A549 (cell line): ENCODE data around the gene STARD13. TPM values are rescaled to one million over a fixed set of nuclear protein-coding genes. Genes with fewer than 3 reads are reported as not detected.

Source experiments
- ATAC-seq, 2 experiments: fragments of 200-7000 bp in 1 of 2; fragments of >200 bp in 1 of 2; cut with Nextera tagmentation in 1 of 2; cut with Tn5 transposase in 1 of 2; 3 replicates each; pipeline versions ENCODE4 v1.8.0 to v1.9.1; 2018 to 2020; ENCODE audit warnings: mild to moderate bottlenecking in 1 of 2, moderate library complexity in 1 of 2
- CTCF ChIA-PET: fragments of 300-600 bp; sonication (Branson Sonifier 250); formaldehyde crosslinking; extraction: SDS; loops from one replicate; lab custom pipeline; 2021; ENCODE audit warnings: antibody characterized with exemption, inconsistent platforms; lab: Yijun Ruan, JAX
- POLR2A ChIA-PET: fragments of 350-600 bp; formaldehyde crosslinking; extraction: SDS; loops from one replicate; lab custom pipeline; 2021; ENCODE audit warnings: antibody characterized with exemption, inconsistent platforms; lab: Yijun Ruan, JAX
- DNase-seq, 2 experiments: peaks; one replicate each; pipeline versions ENCODE4 v3.0.0 to v3.0.0-alpha.2; 2011 to 2016; ENCODE audit warnings: low read depth in 1 of 2, low spot score in 1 of 2
- FAIRE-seq: peaks from 2 replicates; lab custom pipeline; 2011; peaks lifted over from hg19 to GRCh38; lab: Jason Lieb, UNC
- H3K27ac ChIP-seq, 2 experiments: fragments of >200 bp; sonication (Bioruptor Twin); formaldehyde crosslinking; 3 replicates each; pipeline ENCODE4 v1.5.1; 2016 to 2017
- H3K4me1 ChIP-seq: fragments of >200 bp; sonication (Bioruptor Twin); formaldehyde crosslinking; 3 replicates; pipeline ENCODE4 v1.6.1; 2016
- H3K4me2 ChIP-seq: fragments of >200 bp; sonication (Bioruptor Twin); formaldehyde crosslinking; 3 replicates; pipeline ENCODE4 v1.6.1; 2016
- H3K4me3 ChIP-seq: fragments of >200 bp; sonication (Bioruptor Twin); formaldehyde crosslinking; 3 replicates; pipeline ENCODE4 v1.5.1; 2016
- H3K9me3 ChIP-seq: fragments of >200 bp; sonication (Bioruptor Twin); formaldehyde crosslinking; 3 replicates; pipeline ENCODE4 v1.6.1; 2016
- CBX8 ChIP-seq: fragments of 200-600 bp; sonication (generic); IDR thresholded peaks from 2 replicates; pipeline ENCODE4 v1.6.1; 2016
- CHD2 ChIP-seq: fragments of 150-350 bp; IDR thresholded peaks from 2 replicates; pipeline ENCODE4 v1.6.1; 2014; ENCODE audit warnings: low read length; ENCODE audit not compliant: partially characterized antibody
- EHF ChIP-seq: fragments of 250-450 bp; sonication (Bioruptor Pico); IDR thresholded peaks from 2 replicates; pipeline ENCODE4 v1.5.0; 2020; ENCODE audit warnings: mild to moderate bottlenecking
- ESRRA ChIP-seq: fragments of 150-350 bp; IDR thresholded peaks from 2 replicates; pipeline ENCODE4 v1.6.1; 2014; ENCODE audit warnings: mild to moderate bottlenecking, low read length, borderline replicate concordance
- FOXS1 ChIP-seq: fragments of 250-450 bp; sonication (Bioruptor Pico); IDR thresholded peaks from 2 replicates; pipeline ENCODE4 v1.5.0; 2020; ENCODE audit warnings: mild to moderate bottlenecking, moderate library complexity
- HEYL ChIP-seq: fragments of 250-450 bp; sonication (Bioruptor Pico); IDR thresholded peaks from 2 replicates; pipeline ENCODE4 v1.8.0; 2021; ENCODE audit warnings: mild to moderate bottlenecking, moderate library complexity
- HOXA7 ChIP-seq: fragments of 250-450 bp; sonication (Bioruptor Pico); IDR thresholded peaks from 2 replicates; pipeline ENCODE4 v1.5.0; 2020; ENCODE audit warnings: mild to moderate bottlenecking, moderate library complexity
- HOXB5 ChIP-seq: fragments of 250-450 bp; sonication (Bioruptor Pico); IDR thresholded peaks from 2 replicates; pipeline ENCODE4 v1.5.0; 2020; ENCODE audit warnings: mild to moderate bottlenecking, moderate library complexity
- JUN ChIP-seq, 2 experiments: fragments of >200 bp; sonication (Bioruptor Twin); formaldehyde crosslinking; IDR thresholded peaks; 2 replicates in 1 of 2; 3 replicates in 1 of 2; pipeline ENCODE4 v1.6.1; 2016 to 2017
- JUNB ChIP-seq: fragments of >200 bp; sonication (Bioruptor Twin); formaldehyde crosslinking; IDR thresholded peaks from 2 replicates; pipeline ENCODE4 v1.6.1; 2016
- MAFK ChIP-seq: fragments of 450-650 bp; IDR thresholded peaks from 2 replicates; pipeline ENCODE4 v1.6.1; 2014; ENCODE audit not compliant: partially characterized antibody
- MYC ChIP-seq: IDR thresholded peaks from 2 replicates; pipeline ENCODE4 v1.6.1; 2012; ENCODE audit warnings: mild to moderate bottlenecking, inconsistent platforms, low read length, improper control_type of control experiment, borderline replicate concordance
- NFE2L2 ChIP-seq: fragments of 150-350 bp; conservative IDR thresholded peaks from 2 replicates; pipeline ENCODE4 v1.6.1; 2014; ENCODE audit warnings: low read length
- NR3C1 ChIP-seq: fragments of >200 bp; sonication (Bioruptor Twin); formaldehyde crosslinking; IDR thresholded peaks from 3 replicates; pipeline ENCODE4 v1.6.1; 2017
- POLR2AphosphoS2 ChIP-seq: conservative IDR thresholded peaks from 2 replicates; pipeline ENCODE4 v1.6.1; 2012; ENCODE audit warnings: low read length, improper control_type of control experiment, inconsistent platforms
- RAD21 ChIP-seq, 2 experiments: fragments of >200 bp in 1 of 2; sonication (Bioruptor Twin) in 1 of 2; formaldehyde crosslinking in 1 of 2; IDR thresholded peaks in 1 of 2; conservative IDR thresholded peaks in 1 of 2; 2 replicates in 1 of 2; 3 replicates in 1 of 2; pipeline ENCODE4 v1.6.1; 2012 to 2018; ENCODE audit warnings: inconsistent platforms in 1 of 2
- SREBF2 ChIP-seq: fragments of 450-650 bp; IDR thresholded peaks from 2 replicates; pipeline ENCODE4 v1.6.1; 2014; ENCODE audit warnings: mild to moderate bottlenecking, moderate library complexity
- TP53 ChIP-seq: fragments of 250-450 bp; sonication (Bioruptor Pico); IDR thresholded peaks from 2 replicates; pipeline ENCODE4 v1.5.0; 2021; ENCODE audit warnings: mild to moderate bottlenecking, moderate library complexity
- ZC3H11A ChIP-seq: fragments of 450-650 bp; IDR thresholded peaks from 2 replicates; pipeline ENCODE4 v1.6.1; 2014; ENCODE audit warnings: antibody characterized with exemption, mild to moderate bottlenecking
- ZSCAN20 ChIP-seq: fragments of 250-450 bp; sonication (Bioruptor Pico); IDR thresholded peaks from 2 replicates; pipeline ENCODE4 v1.8.0; 2022; ENCODE audit warnings: mild to moderate bottlenecking, moderate library complexity
- WGBS: methylation state at CpG from one replicate; pipeline ENCODE4 v1.1.6; 2017; ENCODE audit errors: missing lambda C conversion rate; 5-methylcytosine and 5-hydroxymethylcytosine counted together
- polyA plus RNA-seq, 4 experiments: library from polyadenylated mRNA; depleted of rRNA in 3 of 4; stranded (reverse); fragments of >200 nt; fragmentation: RNase III in 1 of 4; extraction: RNeasy Plus Mini Kit Qiagen cat#74134 plus additional on column Dnase treatment in 1 of 4; gene quantifications; 2 replicates in 3 of 4; 3 replicates in 1 of 4; pipeline ENCODE4 v1.2.3, GENCODE V29; 2011 to 2017
- TF ChIP-seq, protein P1 (sequence below): fragments of 150-350 bp; IDR thresholded peaks from 2 replicates; pipeline ENCODE4 v1.6.1; 2014; ENCODE audit warnings: low read depth, mild to moderate bottlenecking, low read length
- TF ChIP-seq, protein P2 (sequence below): IDR thresholded peaks from 2 replicates; pipeline ENCODE4 v1.6.1; 2012
- TF ChIP-seq, protein P3 (sequence below): IDR thresholded peaks from 2 replicates; pipeline ENCODE4 v1.6.1; 2012
- TF ChIP-seq, protein P4 (sequence below): fragments of >200 bp; sonication (Bioruptor Twin); formaldehyde crosslinking; IDR thresholded peaks from 2 replicates; pipeline ENCODE4 v1.6.1; 2016
- TF ChIP-seq, protein P5 (sequence below): IDR thresholded peaks from 2 replicates; pipeline ENCODE4 v1.6.1; 2012; ENCODE audit warnings: low read depth, borderline replicate concordance
- TF ChIP-seq, protein P6 (sequence below): fragments of >200 bp; sonication (Bioruptor Twin); formaldehyde crosslinking; IDR thresholded peaks from 3 replicates; pipeline ENCODE4 v1.5.1; 2016

The STARD13 gene
- polyA plus RNA-seq, 2 of the 4 experiments (the other 2 are of a cell fraction), result 2.4 to 2.8 TPM

DNA sequence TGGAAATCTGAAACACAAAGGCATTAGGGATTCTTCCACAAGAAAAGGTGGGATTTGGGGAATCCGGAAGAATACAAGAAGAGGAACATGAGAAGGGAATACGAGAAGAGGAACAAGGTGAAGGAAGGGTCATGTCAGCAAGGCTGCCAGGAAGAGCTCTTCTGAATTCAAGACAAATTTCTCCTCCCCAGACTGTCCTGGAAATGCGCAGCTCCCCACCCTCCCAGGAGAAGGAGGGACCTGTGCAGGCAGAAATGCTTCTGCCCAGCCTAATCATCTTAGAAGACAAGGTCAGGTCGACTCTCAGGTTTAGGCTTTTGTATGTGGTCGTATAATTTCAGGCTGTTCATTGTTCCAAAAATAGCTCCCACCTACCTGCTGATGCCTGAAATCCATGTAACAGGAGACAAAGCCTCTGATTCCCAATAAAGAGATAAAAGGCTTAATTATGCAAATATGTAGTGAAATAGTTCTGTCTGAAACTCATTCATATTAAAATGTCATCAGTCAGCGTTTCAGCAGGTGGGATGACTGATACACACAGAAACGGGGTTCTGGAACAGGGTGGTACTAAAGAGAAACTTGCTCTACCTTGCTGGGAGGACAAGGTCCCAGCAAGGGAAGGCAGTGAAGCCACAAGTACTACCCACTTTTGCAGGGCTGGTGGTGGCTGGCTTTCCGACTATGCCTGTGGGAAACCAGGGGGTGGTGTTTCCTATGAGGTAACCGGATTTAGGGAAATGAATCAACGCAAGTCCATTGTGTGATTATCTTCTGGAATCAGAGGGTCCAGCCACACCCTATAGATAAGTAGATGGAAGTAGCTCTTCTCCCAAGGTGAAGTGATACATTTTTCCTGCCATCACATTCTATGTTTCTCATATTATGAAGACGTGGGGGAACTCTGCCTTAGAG, 193.2 kb downstream of the STARD13 start:
- H3K4me3 ChIP-seq, result no peak overlapping the region
- TF ChIP-seq TP53, result no peak
- TF ChIP-seq FOXS1 (CRISPR knock-in tag), result no peak
- TF ChIP-seq HOXA7, result no peak
- TF ChIP-seq SREBF2, result no peak
- TF ChIP-seq ZSCAN20 (CRISPR knock-in tag), result no peak
- TF ChIP-seq ZC3H11A, result no peak
- no peak for TF ChIP-seq POLR2AphosphoS2
- TF ChIP-seq, protein P1, sequence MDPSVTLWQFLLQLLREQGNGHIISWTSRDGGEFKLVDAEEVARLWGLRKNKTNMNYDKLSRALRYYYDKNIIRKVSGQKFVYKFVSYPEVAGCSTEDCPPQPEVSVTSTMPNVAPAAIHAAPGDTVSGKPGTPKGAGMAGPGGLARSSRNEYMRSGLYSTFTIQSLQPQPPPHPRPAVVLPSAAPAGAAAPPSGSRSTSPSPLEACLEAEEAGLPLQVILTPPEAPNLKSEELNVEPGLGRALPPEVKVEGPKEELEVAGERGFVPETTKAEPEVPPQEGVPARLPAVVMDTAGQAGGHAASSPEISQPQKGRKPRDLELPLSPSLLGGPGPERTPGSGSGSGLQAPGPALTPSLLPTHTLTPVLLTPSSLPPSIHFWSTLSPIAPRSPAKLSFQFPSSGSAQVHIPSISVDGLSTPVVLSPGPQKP, result no peak
- no peak for TF ChIP-seq EHF (CRISPR knock-in tag)
- no peak for TF ChIP-seq JUN (IDR thresholded peaks at IDR 0.05)
- TF ChIP-seq, protein P2, sequence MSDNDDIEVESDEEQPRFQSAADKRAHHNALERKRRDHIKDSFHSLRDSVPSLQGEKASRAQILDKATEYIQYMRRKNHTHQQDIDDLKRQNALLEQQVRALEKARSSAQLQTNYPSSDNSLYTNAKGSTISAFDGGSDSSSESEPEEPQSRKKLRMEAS, result no peak
- WGBS, result 53% methylated on average over 11 of the region's 11 CpGs
- DNase-seq (no peak), ATAC-seq (no peak), FAIRE-seq (no peak)
- H3K4me2 ChIP-seq, result no peak overlapping the region
- CTCF ChIA-PET, result no interaction called here
- POLR2A ChIA-PET, result no interaction called here
- H3K27ac ChIP-seq, result no peak overlapping the region
- no peaks in the 10 kb centered on the region for H3K4me1 ChIP-seq
- no peaks in the 10 kb centered on the region for H3K9me3 ChIP-seq

DNA sequence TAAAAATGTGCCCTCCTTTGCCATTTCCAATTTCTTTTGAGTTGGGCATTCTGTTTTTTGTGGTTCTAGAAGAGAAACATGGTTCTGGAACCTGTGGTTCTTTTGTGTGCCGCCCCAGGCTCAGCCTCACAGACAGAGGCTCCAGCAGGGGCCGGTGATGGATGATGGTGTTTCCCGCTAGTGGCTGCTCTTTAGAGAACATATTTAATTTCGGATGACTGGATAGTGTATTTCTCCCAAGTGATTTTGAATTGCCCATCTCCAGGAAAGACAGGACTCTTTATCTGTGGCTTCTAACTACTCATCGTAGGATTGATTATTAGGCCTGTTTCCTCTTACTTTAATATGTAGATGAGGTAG, 194.2 kb downstream of the STARD13 start:
- H3K4me3 ChIP-seq, result no peak overlapping the region
- DNase-seq (no peak), FAIRE-seq (no peak), ATAC-seq (no peak)
- H3K9me3 ChIP-seq, result no peaks in the 10 kb centered on the region
- 80% methylated on average over 5 of the region's 5 CpGs for WGBS
- no peak overlapping the region for H3K4me2 ChIP-seq
- no peak overlapping the region; a peak in 1 of 6 replicates for H3K27ac ChIP-seq
- POLR2A ChIA-PET, result no interaction called here
- TF ChIP-seq HOXB5 (CRISPR knock-in tag) (no peak), ESRRA (no peak), JUN (IDR thresholded peaks at IDR 0.05) (no peak), CBX8 (no peak), RAD21 (conservative IDR thresholded peaks at IDR 0.05 in 1 of 2, IDR thresholded peaks at IDR 0.05 in 1 of 2) (no peak), SREBF2 (no peak), CHD2 (no peak), HEYL (CRISPR knock-in tag) (no peak), POLR2AphosphoS2 (no peak), MAFK (no peak), MYC (no peak), NR3C1 (no peak), JUNB (no peak), NFE2L2 (no peak)
- TF ChIP-seq, protein P3, sequence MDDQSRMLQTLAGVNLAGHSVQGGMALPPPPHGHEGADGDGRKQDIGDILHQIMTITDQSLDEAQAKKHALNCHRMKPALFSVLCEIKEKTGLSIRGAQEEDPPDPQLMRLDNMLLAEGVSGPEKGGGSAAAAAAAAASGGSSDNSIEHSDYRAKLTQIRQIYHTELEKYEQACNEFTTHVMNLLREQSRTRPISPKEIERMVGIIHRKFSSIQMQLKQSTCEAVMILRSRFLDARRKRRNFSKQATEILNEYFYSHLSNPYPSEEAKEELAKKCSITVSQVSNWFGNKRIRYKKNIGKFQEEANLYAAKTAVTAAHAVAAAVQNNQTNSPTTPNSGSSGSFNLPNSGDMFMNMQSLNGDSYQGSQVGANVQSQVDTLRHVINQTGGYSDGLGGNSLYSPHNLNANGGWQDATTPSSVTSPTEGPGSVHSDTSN, result no peak
- TF ChIP-seq, protein P4, sequence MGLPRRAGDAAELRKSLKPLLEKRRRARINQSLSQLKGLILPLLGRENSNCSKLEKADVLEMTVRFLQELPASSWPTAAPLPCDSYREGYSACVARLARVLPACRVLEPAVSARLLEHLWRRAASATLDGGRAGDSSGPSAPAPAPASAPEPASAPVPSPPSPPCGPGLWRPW, result no peak
- TF ChIP-seq, protein P5, sequence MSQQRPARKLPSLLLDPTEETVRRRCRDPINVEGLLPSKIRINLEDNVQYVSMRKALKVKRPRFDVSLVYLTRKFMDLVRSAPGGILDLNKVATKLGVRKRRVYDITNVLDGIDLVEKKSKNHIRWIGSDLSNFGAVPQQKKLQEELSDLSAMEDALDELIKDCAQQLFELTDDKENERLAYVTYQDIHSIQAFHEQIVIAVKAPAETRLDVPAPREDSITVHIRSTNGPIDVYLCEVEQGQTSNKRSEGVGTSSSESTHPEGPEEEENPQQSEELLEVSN, result no peak
- TF ChIP-seq, protein P6, sequence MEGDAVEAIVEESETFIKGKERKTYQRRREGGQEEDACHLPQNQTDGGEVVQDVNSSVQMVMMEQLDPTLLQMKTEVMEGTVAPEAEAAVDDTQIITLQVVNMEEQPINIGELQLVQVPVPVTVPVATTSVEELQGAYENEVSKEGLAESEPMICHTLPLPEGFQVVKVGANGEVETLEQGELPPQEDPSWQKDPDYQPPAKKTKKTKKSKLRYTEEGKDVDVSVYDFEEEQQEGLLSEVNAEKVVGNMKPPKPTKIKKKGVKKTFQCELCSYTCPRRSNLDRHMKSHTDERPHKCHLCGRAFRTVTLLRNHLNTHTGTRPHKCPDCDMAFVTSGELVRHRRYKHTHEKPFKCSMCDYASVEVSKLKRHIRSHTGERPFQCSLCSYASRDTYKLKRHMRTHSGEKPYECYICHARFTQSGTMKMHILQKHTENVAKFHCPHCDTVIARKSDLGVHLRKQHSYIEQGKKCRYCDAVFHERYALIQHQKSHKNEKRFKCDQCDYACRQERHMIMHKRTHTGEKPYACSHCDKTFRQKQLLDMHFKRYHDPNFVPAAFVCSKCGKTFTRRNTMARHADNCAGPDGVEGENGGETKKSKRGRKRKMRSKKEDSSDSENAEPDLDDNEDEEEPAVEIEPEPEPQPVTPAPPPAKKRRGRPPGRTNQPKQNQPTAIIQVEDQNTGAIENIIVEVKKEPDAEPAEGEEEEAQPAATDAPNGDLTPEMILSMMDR, result no peak
- no peaks in the 10 kb centered on the region for H3K4me1 ChIP-seq
- CTCF ChIA-PET, result no interaction called here
